Measurements from ENCODE around the gene CCDC116.

GRCh38 chr22:21622919-21623647 lies 9.5 kb upstream of the CCDC116 start:
- TF ChIP-seq CTCF (IDR thresholded peaks at IDR 0.05) = no peak
- no peak for TF ChIP-seq POLR2A (IDR thresholded peaks at IDR 0.05)
- no peak for TF ChIP-seq EP300 (IDR thresholded peaks at IDR 0.05)

Data from tibial nerve (tissue), 4 donors.